Panc1 (cell line): ENCODE results near the gene MX1. TPM values are rescaled to one million over a fixed set of nuclear protein-coding genes. Genes with fewer than 3 reads are reported as not detected.

Source experiments
- ATAC-seq: fragments of 200-7000 bp; cut with Tn5 transposase; 2 replicates; pipeline ENCODE4 v1.9.1; 2020; ENCODE audit warnings: mild to moderate bottlenecking, moderate library complexity
- BruUV-seq: library from RNA; stranded (reverse); fragments of 400-500 nt; replicated peaks from 2 replicates; lab custom pipeline; 2021; lab: Mats Ljungman, UMichigan
- CTCF ChIA-PET: fragments of 300-600 bp; sonication (Branson Sonifier 250); formaldehyde crosslinking; loops from one replicate; lab custom pipeline; 2022; ENCODE audit warnings: antibody characterized with exemption; lab: Charles Lee
- POLR2A ChIA-PET: fragments of 300-600 bp; sonication (Branson Sonifier 250); formaldehyde crosslinking; loops from one replicate; lab custom pipeline; 2022; ENCODE audit warnings: antibody characterized with exemption; lab: Charles Lee
- DNase-seq: peaks from one replicate; pipeline ENCODE4 v3.0.0-alpha.2; 2010; ENCODE audit warnings: low read depth, low spot score
- H3K27ac ChIP-seq: 2 replicates; pipeline ENCODE4 v1.5.1; 2011; ENCODE audit warnings: mild to moderate bottlenecking, low read length, inconsistent platforms
- H3K27me3 ChIP-seq: fragments of 200-500 bp; sonication (Bioruptor generic); 2 replicates; pipeline ENCODE4 v1.6.0; 2014; ENCODE audit warnings: low read length, inconsistent platforms; ENCODE audit not compliant: control insufficient read depth, insufficient read depth
- H3K36me3 ChIP-seq: fragments of 200-500 bp; sonication (Bioruptor generic); 2 replicates; pipeline ENCODE4 v1.5.1; 2014; ENCODE audit warnings: inconsistent platforms, mild to moderate bottlenecking, low read length, moderate library complexity; ENCODE audit not compliant: control insufficient read depth, insufficient read depth
- H3K4me1 ChIP-seq: 2 replicates; pipeline ENCODE4 v1.5.1; 2011; ENCODE audit warnings: inconsistent platforms, mild to moderate bottlenecking, low read length, moderate library complexity; ENCODE audit not compliant: control insufficient read depth, insufficient read depth
- H3K4me3 ChIP-seq, 2 experiments: 2 replicates each; pipeline ENCODE4 v1.5.1; 2011 to 2012; ENCODE audit warnings: low read depth in 2 of 2, low read length in 2 of 2, mild to moderate bottlenecking in 2 of 2, inconsistent platforms in 1 of 2, moderate library complexity in 1 of 2
- H3K9me3 ChIP-seq: fragments of 200-500 bp; sonication (Bioruptor generic); 2 replicates; pipeline ENCODE4 v1.5.1; 2014; ENCODE audit warnings: low read depth, mild to moderate bottlenecking, inconsistent platforms, low read length, moderate library complexity; ENCODE audit not compliant: control insufficient read depth, insufficient read depth
- POLR2AphosphoS5 ChIP-seq: IDR thresholded peaks from 2 replicates; pipeline ENCODE4 v1.6.1; 2012; ENCODE audit warnings: mild to moderate bottlenecking, low read depth, low read length, moderate library complexity
- SIN3A ChIP-seq: IDR thresholded peaks from 2 replicates; pipeline ENCODE4 v1.6.1; 2012; ENCODE audit warnings: low read depth, mild to moderate bottlenecking, low read length, moderate library complexity, borderline replicate concordance; ENCODE audit not compliant: insufficient read depth
- TCF7L2 ChIP-seq: IDR thresholded peaks from 2 replicates; pipeline ENCODE4 v1.6.1; 2011; ENCODE audit warnings: mild to moderate bottlenecking, low read depth, low read length, inconsistent platforms
- in situ Hi-C: cut with HindIII; loops from 2 replicates; pipeline ENCODE4 v1.10.0; 2016; ENCODE audit warnings: low sequenced_read_pairs, low pct_unique_long_range_greater_than_20kb
- intact Hi-C: fragments of 100-400 bp; cut with micrococcal nuclease; formaldehyde crosslinking; loops from one replicate; pipeline ENCODE4 v1.10.0; 2022; ENCODE audit not compliant: unreplicated experiment
- total RNA-seq: library from RNA; stranded (reverse); gene quantifications from one replicate; pipeline ENCODE4 v1.2.1, GENCODE V29; 2021; ENCODE audit not compliant: unreplicated experiment
- TF ChIP-seq, protein P1 (sequence below), 2 experiments: IDR thresholded peaks; 2 replicates each; pipeline ENCODE4 v1.6.1; 2011 to 2012; ENCODE audit warnings: low read depth in 2 of 2, control low read depth in 1 of 2, low read length in 1 of 2, mild to moderate bottlenecking in 1 of 2, moderate library complexity in 1 of 2; ENCODE audit not compliant: insufficient read depth in 1 of 2
- TF ChIP-seq, protein P2 (sequence below): fragments of 450-650 bp; IDR thresholded peaks from 2 replicates; pipeline ENCODE4 v1.5.1; 2017; ENCODE audit warnings: mild to moderate bottlenecking

Gene MX1
- total RNA-seq, 1 experiment from 2014 or later, result 7.8 TPM

DNA sequence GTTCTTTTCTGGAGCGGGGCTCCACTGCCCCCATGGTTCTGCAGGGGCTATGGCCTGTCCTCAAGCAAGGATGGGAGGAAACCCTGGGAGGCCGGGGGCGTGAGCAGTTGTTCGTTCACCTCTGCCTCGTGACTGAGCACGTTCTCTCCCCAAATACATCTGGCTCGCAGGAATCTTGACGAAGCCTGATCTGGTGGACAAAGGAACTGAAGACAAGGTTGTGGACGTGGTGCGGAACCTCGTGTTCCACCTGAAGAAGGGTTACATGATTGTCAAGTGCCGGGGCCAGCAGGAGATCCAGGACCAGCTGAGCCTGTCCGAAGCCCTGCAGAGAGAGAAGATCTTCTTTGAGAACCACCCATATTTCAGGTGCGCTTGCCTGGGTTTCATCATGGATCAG is 15.5 kb downstream of the MX1 start:
- DNase-seq (no peak), ATAC-seq (no peak)
- Histone ChIP-seq H3K36me3 (no peaks in the 10 kb centered on the region), H3K27me3 (no peaks in the 10 kb centered on the region), H3K27ac (no peak overlapping the region), H3K4me1 (no peaks in the 10 kb centered on the region), H3K4me3 (no peak overlapping the region), H3K9me3 (no peaks in the 10 kb centered on the region)
- POLR2A ChIA-PET, result no interaction called here
- no TSS peak for BruUV-seq
- TF ChIP-seq POLR2AphosphoS5, result no peak
- TF ChIP-seq, protein P1, sequence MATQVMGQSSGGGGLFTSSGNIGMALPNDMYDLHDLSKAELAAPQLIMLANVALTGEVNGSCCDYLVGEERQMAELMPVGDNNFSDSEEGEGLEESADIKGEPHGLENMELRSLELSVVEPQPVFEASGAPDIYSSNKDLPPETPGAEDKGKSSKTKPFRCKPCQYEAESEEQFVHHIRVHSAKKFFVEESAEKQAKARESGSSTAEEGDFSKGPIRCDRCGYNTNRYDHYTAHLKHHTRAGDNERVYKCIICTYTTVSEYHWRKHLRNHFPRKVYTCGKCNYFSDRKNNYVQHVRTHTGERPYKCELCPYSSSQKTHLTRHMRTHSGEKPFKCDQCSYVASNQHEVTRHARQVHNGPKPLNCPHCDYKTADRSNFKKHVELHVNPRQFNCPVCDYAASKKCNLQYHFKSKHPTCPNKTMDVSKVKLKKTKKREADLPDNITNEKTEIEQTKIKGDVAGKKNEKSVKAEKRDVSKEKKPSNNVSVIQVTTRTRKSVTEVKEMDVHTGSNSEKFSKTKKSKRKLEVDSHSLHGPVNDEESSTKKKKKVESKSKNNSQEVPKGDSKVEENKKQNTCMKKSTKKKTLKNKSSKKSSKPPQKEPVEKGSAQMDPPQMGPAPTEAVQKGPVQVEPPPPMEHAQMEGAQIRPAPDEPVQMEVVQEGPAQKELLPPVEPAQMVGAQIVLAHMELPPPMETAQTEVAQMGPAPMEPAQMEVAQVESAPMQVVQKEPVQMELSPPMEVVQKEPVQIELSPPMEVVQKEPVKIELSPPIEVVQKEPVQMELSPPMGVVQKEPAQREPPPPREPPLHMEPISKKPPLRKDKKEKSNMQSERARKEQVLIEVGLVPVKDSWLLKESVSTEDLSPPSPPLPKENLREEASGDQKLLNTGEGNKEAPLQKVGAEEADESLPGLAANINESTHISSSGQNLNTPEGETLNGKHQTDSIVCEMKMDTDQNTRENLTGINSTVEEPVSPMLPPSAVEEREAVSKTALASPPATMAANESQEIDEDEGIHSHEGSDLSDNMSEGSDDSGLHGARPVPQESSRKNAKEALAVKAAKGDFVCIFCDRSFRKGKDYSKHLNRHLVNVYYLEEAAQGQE (IDR thresholded peaks at IDR 0.05; ENCODE audit: insufficient read depth in 1 of 2, low read depth in 2 of 2, low read length in 1 of 2), result no peak
- TF ChIP-seq TCF7L2, result no peak
- TF ChIP-seq SIN3A, result no peak
- TF ChIP-seq, protein P2, sequence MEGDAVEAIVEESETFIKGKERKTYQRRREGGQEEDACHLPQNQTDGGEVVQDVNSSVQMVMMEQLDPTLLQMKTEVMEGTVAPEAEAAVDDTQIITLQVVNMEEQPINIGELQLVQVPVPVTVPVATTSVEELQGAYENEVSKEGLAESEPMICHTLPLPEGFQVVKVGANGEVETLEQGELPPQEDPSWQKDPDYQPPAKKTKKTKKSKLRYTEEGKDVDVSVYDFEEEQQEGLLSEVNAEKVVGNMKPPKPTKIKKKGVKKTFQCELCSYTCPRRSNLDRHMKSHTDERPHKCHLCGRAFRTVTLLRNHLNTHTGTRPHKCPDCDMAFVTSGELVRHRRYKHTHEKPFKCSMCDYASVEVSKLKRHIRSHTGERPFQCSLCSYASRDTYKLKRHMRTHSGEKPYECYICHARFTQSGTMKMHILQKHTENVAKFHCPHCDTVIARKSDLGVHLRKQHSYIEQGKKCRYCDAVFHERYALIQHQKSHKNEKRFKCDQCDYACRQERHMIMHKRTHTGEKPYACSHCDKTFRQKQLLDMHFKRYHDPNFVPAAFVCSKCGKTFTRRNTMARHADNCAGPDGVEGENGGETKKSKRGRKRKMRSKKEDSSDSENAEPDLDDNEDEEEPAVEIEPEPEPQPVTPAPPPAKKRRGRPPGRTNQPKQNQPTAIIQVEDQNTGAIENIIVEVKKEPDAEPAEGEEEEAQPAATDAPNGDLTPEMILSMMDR, result no peak
- CTCF ChIA-PET, result no interaction called here
- in situ Hi-C loops, result no loop called here
- intact Hi-C loops, result no loop called here

DNA sequence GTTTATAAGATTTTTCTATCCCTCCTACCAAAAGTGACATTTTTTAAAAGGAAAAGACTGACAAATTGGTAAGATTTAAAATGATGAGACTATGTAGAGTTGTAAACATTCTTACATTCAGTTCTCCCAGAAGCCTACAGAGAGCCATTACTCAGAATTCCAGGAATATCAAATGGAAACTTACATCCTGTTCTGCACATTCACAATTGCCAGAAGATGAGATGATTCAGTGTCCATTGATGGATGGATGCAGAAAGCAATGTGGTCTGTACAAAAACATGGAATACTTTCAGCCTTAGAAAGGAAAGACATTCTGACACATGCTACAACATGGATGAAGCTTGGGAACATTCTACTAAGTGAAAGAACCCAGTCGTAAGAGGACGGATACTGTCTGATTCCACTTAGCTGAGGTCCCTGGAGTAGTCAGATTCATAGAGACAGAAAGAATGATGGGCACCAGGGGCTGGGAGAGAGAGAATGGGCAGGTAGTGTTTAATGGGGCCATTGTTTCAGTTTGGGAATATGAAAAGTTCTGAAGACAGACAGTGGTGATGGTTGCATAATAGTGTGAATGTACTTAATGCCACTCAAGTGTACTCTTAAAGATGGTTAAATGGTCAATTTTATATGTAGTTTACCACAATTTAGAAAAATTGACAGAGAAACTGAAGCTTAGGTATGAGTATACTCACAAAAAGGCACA is 16.6 kb downstream of the MX1 start:
- Histone ChIP-seq H3K27me3 (no peaks in the 10 kb centered on the region), H3K36me3 (no peaks in the 10 kb centered on the region), H3K27ac (no peak overlapping the region), H3K9me3 (no peaks in the 10 kb centered on the region), H3K4me1 (no peaks in the 10 kb centered on the region), H3K4me3 (no peak overlapping the region)
- no TSS peak for BruUV-seq
- TF ChIP-seq TCF7L2, result no peak
- TF ChIP-seq POLR2AphosphoS5, result no peak
- TF ChIP-seq, protein P1 (IDR thresholded peaks at IDR 0.05; ENCODE audit: insufficient read depth in 1 of 2, low read depth in 2 of 2, low read length in 1 of 2), result no peak
- TF ChIP-seq, protein P2, result no peak
- TF ChIP-seq SIN3A, result no peak
- ATAC-seq (no peak), DNase-seq (no peak)
- intact Hi-C loops (no loop called here), in situ Hi-C loops (no loop called here)
- POLR2A ChIA-PET, result no interaction called here
- CTCF ChIA-PET, result no interaction called here
